GM21360 (cell line): ENCODE measurements around the gene TMEM222.

Experiments used
- ATAC-seq: cut with Tn5 transposase; IDR thresholded peaks from one replicate; pipeline ENCODE4 v1.9.1; 2021; ENCODE audit warnings: mild to moderate bottlenecking, moderate library complexity; ENCODE audit not compliant: unreplicated experiment

Gene TMEM222

GRCh38 chr1:27341525-27342252 lies 19.7 kb downstream of the TMEM222 start, which contains the start of gene SYTL1:
TSS of gene SYTL1 (plus strand) at chr1:27342022. CDS start at chr1:27345335, 3,313 bp downstream.
- ATAC-seq, result no peak

- ATAC-seq, result no peak
Observed at GRCh38 chr1:27342391-27342777, 20.4 kb downstream of the TMEM222 start.

DNA sequence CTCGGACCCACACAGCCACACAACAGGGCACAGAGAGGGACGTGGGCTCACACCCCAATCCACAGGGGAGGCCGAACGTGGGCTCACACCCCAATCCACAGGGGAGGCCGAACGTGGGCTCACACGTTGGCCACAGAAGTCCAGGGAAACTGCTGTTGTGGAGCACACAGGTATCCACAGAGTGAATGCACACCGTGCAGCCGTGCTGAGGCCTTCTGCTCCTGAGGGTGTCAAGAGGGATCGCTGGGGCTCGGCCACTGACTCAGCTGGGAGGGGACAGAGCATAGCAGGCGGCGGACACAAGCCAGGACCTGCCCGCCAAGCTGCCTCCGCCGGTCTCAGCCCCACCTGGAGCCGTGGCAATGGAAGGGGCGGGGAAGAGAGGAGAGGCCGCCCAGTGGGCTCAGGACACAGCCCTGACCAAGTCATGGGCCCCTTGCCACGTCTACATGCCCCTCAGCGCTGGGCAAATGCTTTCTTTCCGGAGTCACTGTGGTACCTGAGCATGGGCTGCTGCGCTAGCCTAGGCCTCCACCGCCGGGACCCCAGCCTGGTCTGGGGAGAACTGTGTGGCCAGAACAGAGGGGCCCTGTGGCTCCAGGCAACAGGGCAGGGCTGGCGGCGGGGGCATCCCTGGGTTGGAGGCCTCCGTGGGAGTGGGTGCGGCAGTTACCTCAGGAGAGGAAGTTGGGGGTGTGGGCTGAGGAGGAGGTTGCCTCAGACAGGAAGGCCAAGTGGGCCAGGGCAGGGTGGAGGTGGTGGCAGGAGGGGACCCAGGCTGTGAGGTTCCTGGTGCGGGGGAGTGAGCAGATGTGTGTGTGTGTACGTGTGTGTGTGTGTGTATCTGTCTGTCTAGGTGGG lies 21.0 kb downstream of the TMEM222 start:
- no peak for ATAC-seq

DNA sequence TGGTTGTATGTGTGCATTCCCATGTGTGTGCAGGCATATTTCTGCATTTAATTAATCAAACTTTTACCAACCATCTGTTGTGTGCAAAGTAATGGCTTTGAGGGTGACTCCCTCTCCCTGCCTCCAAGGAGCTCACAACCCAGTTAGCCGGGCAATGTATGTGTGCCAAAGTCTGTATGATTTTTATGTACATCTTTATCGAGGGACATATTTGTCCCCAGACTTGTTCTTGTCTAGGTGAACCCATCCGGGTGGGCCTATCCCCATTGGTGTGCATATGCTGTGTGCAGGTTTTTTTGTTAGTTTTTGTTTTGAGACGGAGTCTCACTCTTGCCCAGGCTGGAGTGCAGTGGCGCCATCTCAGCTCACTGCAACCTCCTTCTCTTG lies 21.7 kb downstream of the TMEM222 start:
- ATAC-seq, result no peak

DNA sequence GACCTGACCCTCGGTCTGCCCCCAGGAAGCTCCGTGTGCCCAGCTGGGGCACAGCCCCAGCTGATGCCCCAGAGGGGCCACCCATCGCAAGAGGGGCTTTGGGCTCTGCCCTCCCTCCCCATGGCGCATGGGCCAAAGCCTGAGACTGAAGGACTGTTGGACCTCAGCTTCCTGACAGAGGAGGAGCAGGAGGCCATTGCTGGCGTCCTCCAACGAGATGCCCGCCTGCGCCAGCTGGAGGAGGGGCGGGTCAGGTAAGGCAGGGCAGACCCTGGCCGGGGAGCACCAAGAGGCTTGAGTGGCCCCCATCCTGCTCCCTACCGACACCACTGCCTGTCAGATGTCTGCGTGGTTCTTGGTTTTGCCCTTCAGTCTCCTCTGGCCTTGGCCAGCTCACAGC lies 23.3 kb downstream of the TMEM222 start:
- no peak for ATAC-seq

DNA sequence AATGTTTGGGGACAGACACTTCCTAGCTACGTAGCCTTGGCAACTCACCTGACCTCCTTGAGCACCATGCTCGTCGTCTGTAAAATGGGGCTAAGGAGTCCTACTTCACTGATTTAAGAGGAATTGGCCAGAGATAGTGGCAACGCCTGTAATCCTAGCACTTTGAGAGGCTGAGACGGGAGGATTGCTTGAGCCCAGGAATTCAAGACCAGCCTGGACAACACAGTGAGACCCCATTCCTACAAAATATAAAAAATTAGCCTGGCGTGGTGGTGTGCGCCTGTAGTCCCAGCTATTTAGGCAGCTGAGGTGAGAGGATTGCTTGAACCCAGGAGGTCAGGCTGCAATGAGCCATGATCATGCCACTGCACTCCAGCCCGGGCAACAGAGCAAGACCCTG lies 24.4 kb downstream of the TMEM222 start:
- ATAC-seq, result no peak

GRCh38 chr1:27346991-27347624 lies 25.1 kb downstream of the TMEM222 start:
- ATAC-seq, result no peak

DNA sequence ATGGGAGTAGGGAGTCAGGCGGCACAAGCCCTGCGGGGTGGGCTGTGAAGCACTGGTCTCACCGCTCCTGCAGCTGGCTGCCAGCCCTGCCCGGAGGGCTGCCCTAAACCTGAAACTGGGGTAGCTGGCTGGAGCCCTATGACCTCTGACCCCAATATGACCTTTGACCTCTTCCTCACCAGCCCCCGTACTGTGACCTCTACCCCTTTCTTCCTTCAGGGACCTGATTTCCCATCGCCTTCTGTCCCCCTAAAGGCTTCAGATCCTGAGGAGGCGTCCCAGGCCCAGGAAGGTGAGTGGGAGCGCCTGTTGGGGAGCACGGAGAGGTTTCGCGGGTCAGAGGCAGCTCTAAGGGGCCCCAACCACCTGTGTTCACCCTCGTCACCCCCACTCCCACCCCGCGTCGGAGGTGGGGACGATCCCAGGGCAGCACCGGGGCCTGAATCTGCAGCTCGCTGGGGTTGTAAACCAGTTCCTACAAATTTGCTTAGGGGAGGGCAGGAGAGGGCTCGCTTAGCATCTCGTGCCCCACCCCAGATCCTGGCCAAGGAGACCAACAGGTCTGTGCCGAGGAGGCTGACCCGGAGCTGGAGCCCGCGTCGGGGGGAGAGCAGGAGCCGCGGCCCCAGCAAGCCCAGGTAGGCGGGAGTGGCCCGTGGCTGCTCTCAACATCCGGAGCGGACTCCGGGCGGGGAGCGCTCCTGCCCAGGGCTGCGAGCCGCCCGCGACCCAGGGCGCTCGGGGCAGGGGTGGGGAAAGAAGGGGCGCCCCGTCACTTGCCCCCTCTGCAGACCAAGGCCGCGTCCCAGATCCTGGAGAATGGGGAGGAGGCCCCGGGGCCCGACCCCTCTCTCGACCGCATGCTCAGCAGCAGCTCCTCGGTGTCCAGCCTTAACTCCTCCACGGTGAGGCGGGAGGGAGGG lies 27.2 kb downstream of the TMEM222 start:
- no peak for ATAC-seq

DNA sequence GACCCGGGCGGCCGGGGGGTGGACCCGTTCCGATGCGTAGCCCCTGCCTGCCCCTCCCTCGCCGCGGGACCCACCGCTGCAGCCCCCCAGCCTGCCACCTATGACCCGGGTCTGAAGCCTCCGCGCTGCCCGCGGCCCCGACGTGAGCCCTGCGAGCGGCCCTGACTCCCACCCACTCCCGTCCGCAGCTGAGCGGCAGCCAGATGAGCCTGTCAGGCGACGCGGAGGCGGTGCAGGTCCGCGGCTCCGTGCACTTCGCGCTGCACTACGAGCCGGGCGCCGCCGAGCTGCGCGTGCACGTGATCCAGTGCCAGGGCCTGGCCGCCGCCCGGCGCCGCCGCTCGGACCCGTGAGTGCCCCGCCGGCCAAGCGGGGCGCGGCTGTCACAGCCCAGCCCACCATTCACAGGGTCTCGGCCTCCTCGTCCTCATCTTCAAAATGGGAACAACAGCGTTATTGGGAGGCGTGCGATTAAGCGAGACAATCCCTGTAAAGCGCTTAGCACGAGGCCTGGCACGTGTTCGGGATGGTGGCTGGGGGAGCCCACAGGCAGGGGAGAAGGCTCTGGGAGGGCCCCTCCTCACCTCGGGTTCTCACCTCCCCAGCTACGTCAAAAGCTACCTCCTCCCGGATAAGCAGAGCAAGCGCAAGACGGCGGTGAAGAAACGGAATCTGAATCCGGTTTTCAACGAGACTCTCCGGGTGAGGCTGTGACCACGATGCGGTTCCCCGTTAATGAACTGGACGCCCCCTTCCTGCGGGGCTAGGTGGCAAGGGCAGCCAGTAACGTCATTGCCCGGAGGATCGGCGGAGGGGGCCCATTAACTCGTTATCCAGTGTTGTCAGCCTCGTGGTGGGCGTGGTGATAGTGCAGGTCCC lies 28.1 kb downstream of the TMEM222 start:
- no peak for ATAC-seq

DNA sequence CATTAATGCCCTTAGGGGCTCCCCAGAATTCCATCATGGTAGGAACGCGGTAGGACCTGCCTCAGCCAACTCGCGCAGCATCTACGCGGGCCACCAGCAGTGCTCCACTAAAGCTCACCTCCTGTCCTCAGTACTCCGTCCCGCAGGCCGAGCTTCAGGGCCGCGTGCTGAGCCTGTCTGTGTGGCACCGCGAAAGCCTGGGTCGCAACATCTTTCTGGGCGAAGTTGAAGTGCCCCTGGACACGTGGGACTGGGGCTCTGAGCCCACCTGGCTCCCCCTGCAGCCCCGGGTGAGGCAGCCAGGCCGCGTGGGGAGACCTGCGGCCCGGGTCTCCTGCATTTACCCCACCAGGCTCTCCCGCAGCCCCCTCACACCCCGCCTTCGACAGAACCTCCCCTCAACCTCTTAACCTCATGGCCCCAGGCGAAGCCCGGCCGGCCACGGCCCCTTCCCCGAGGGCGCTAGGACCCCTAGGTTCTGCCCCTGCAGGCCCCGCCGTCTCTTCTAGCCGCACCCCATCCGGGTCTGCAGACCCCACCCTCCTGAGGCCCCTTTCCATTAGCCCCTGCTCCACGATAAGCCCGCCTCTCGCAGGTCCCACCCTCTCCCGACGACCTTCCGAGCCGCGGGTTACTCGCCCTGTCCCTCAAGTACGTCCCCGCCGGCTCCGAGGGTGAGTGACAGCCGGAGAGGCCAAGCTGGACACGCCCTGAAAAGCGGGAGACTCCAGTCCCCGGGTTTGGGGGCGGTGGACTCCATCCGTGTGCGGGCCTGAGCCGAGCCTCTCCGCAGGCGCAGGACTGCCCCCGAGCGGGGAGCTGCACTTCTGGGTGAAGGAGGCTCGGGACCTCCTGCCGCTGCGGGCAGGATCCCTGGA lies 28.9 kb downstream of the TMEM222 start:
- ATAC-seq, result no peak

DNA sequence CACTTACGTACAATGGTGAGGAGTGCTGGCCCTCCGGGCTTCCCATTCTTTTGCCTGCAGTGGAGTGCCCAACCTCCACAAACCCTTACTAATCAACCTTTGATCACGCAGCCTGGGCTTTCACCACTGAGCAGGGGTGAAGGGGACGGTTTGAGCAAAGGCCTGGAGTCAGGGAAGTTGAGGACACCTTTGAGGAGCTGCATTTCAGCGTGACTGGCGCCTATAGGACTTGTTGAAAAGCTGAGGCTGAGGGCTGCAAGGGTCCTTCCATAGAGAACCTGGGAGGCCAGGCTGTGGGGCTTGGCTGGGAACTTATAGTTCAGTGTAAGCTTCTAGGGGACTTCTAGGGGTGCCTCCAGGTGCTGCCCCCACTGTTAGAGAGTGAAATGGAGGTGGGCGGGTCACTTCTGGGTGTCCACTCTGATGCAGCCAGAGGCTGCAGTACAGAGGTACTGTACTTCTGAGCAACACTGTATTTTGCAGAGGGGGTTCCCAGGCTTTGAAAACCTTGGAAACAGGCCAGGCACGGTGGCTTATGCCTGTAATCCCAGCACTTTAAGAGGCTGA lies 29.7 kb downstream of the TMEM222 start:
- no peak for ATAC-seq

- no peak for ATAC-seq
Observed at GRCh38 chr1:27353166-27353565, 31.2 kb downstream of the TMEM222 start.

GRCh38 chr1:27353629-27354028 lies 31.7 kb downstream of the TMEM222 start:
- no peak for ATAC-seq

DNA sequence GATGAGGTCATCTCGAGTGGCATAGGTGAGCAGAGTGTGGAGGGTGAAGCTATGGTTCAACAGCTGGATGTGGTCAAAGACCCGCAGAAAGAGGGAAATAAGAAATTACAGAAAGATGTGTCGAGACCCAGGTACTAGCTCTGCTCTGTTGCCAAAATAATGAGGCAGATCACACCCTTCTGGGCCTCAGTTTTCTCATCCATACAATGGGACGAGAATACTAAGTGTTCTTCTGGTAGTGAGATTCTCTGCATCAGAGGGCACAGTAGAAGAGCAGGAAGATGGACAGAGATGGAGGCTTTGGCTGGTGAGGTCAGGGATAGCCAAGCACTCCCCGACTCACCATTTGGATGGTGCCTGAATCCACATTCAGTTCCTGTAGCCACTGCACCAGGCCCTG lies 33.7 kb downstream of the TMEM222 start:
- ATAC-seq, result no peak

DNA sequence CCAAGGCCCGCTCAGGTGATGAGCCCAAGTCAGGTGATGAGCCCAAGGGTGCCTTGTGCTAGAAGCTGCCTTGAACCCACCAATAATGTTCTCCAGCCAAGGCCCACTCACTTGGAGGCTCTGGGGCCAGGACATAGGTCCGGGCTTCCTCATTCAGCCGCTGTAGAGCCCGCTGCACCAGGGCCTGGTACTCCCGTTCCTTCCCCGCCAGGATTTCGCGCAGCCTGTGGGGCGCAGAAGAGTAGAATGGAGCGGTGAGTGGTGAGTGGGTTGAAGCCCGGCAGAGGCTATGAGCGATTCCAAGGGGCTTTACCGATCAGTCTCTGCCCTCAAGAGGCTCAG lies 34.3 kb downstream of the TMEM222 start:
- ATAC-seq, result no peak

GRCh38 chr1:27356619-27357280 lies 34.8 kb downstream of the TMEM222 start:
- ATAC-seq, result no peak

DNA sequence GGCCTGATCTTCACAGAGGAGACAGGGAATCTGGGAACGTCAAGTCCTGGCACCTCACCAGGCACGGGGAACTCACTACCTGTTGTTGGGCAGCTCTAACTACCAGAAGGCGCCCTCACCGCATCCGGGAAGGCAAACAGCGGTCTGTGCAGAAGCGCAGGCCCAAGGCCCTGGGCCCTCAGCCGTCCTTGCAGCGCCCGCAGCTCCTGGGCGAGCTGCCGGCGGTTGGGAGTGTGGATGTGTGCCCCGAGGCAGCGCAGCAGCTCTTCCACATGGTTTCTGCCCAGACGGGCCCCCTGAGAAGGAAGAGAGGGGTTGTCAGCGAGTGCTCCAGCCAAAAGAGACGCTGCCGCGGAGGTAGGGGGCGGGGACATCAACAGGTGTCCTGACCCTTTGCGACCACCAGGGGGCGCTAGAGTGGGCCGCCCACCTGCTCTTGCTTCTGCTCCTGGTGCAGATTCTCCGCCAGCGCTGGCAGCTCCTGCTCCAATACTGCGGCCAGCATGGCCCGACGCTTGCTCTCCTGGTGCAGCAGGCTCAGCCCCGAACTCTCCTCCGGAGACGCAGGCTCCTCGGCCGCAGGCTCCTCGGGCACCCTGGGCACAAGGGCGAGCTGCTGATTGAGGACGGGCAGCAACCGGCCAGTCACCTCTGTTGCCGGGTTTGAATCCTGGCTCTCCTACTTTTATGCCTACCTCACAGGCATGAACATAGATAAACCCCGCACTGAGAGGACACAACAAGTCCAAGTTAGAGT lies 35.5 kb downstream of the TMEM222 start:
- ATAC-seq, result no peak
